ENCODE measurements around the gene CLDN7.

The CLDN7 gene

GRCh38 chr17:7226721-7227710, 35.3 kb downstream of the CLDN7 start:
- no peak for DNase-seq
- in situ Hi-C loops (cut with HindIII; ENCODE audit: low pct_ligation_motif_present, low pct_unique_long_range_greater_than_20kb, low sequenced_read_pairs): no loop called here

DNA sequence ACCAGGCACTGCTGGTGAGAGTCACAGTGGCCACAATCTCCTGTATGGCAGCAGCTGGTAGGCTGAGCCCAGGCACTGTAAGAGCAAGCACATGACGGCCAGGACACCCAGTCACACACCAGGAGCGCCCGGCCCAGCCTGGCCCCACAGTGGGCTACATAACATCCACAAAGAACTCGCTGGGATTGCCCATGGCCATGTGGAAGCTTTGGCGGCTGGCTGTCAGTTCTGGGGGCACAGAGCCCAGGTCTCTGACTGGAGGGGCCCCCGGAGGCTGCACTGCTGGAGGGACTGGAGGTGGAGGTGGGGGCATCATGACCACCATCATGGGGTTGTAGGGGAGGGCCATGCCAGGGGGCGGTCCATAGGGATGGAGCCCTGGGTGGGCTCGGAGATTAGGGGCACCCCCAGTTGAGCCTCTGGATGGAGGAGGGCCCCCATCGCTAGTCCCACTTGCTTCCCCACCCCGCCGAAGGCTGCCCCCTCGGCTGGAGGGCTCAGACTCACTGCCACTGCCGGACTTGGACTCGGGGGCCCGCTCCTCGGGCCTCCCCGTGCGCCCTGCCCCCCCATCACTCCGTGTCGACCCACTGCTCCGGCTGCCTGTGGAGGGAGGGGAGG, 36.5 kb downstream of the CLDN7 start:
- in situ Hi-C loops (cut with HindIII; ENCODE audit: low pct_ligation_motif_present, low pct_unique_long_range_greater_than_20kb, low sequenced_read_pairs): no loop called here
- no peak for DNase-seq

DNA sequence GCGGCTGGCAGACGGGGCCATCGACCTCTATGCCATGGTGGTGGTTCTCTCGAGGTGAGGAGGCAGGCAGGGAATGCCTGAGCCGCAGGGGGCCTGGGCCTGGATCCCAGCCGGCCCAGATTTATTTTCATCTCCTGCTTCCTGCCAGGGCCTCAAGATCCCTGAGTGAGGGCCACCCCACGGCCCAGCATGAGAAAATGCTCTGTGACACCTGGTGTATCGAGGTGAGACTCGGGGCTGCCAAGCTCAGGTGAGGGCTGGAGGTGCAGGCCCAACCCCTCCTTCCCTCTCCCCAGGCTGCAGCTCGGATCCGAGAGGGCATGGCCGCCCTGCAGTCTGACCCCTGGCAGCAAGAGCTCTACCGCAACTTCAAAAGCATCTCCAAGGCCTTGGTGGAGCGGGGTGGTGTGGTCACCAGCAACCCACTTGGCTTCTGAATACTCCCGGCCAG, 37.6 kb downstream of the CLDN7 start:
- DNase-seq: no peak
- in situ Hi-C loops (cut with HindIII; ENCODE audit: low pct_ligation_motif_present, low pct_unique_long_range_greater_than_20kb, low sequenced_read_pairs): no loop called here

DNA sequence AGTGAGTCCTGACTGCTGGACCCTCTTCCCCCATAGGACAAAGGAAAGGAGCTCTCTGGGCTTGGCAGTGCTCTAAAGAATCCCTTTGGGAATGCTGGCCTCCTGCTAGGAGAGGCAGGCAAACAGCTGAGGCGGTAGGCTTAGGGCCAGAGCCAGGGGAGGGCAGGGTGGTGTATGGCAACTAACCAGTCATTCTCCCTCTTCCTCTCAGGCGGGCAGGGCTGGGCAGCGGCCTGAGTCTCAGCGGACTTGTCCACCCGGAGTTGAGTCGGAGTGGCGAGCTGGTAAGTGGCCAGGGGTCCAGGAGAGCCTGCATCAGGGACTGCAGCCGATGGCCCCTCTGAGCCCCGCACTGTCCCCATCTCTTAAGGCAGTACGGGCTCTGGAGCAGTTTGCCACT, 38.2 kb downstream of the CLDN7 start:
- DNase-seq: no peak
- in situ Hi-C loops (cut with HindIII; ENCODE audit: low pct_ligation_motif_present, low pct_unique_long_range_greater_than_20kb, low sequenced_read_pairs): no loop called here

- in situ Hi-C loops (cut with HindIII; ENCODE audit: low pct_ligation_motif_present, low pct_unique_long_range_greater_than_20kb, low sequenced_read_pairs): no loop called here
- no peak for DNase-seq
Observed at GRCh38 chr17:7223375-7223774, 38.9 kb downstream of the CLDN7 start.

DNA sequence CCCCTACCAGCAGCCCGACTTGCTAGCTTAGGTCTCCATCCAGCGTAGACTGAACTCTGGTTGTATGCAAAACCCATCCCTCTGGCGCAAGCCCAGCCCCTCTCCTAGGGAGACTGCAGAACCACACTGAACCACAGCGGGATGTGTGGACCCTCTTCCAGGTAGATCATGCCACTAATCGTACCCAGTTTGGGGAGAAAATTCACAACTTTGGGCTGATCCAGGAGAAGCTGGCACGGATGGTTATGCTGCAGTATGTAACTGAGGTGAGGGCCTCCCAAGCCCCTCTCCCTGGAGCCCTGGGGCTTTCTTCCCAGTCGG, 39.3 kb downstream of the CLDN7 start:
- in situ Hi-C loops (cut with HindIII; ENCODE audit: low pct_ligation_motif_present, low pct_unique_long_range_greater_than_20kb, low sequenced_read_pairs): no loop called here
- no peak for DNase-seq

GRCh38 chr17:7222093-7222971, 39.9 kb downstream of the CLDN7 start:
- in situ Hi-C loops (cut with HindIII; ENCODE audit: low pct_ligation_motif_present, low pct_unique_long_range_greater_than_20kb, low sequenced_read_pairs): no loop called here
- DNase-seq: no peak

DNA sequence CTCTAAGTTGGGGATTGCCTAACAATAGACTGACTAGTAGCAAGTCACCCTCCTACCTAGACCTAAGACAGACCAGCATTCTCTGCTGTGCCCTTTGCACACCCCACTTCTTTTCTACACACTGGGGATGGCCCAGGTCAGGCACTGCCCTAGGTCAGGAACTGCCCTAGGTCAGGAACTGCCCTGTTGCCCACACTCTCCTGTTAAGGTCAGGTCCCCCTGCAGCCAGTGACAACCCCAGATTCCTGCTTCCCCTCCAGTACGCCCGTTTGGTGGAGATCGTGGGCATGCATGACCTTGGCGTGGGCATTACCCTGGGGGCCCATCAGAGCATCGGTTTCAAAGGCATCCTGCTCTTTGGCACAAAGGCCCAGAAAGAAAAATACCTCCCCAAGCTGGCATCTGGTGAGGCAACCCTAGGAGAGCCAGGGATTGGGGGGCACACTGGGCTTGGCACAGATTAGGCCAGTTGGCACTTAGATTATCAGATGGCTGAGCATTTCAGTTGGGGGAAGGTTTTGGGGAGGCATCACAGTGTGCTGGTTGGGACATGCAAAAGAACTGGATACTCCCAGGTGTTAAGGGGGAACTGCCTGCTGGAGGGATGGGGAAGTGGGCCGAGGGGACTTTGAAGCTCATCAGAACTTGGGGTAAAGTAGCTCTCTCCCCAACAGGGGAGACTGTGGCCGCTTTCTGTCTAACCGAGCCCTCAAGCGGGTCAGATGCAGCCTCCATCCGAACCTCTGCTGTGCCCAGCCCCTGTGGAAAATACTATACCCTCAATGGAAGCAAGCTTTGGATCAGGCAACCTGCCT, 40.8 kb downstream of the CLDN7 start:
- no peak for DNase-seq
- in situ Hi-C loops (cut with HindIII; ENCODE audit: low pct_ligation_motif_present, low pct_unique_long_range_greater_than_20kb, low sequenced_read_pairs): no loop called here

DNA sequence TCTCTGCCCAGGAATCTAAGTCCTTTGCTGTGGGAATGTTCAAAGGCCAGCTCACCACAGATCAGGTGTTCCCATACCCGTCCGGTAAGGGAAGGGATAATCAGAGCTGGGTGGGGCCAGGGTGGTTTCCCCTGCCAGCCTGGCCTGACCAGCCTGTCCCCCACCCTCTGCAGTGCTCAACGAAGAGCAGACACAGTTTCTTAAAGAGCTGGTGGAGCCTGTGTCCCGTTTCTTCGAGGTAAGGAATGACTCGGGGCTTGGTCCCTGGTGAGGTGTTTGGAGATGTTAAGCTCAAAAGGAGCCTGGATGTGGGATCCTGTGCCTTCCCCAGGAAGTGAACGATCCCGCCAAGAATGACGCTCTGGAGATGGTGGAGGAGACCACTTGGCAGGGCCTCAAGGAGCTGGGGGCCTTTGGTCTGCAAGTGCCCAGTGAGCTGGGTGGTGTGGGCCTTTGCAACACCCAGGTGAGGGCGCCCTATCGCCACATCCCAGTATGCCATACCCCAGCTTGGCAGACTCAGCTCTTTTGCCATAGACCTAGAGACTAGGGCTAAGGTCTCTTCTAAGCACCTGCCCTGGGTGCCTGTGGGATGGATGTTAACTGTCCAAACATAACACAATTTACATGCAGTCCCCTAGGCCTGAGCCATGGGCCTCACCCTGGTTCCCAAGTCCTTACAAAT, 41.5 kb downstream of the CLDN7 start:
- peak; percentile 80 for DNase-seq
- in situ Hi-C loops (cut with HindIII; ENCODE audit: low pct_ligation_motif_present, low pct_unique_long_range_greater_than_20kb, low sequenced_read_pairs): no loop called here

GRCh38 chr17:7219812-7220592, 42.3 kb downstream of the CLDN7 start, which contains the start of the genes ACADVL and DLG4:
ACADVL (plus strand) TSS chr17:7219938; CDS start chr17:7219985, 47 bp downstream.
DLG4 (minus strand) TSS chr17:7219836.
- in situ Hi-C loops (cut with HindIII; ENCODE audit: low pct_ligation_motif_present, low pct_unique_long_range_greater_than_20kb, low sequenced_read_pairs): no loop called here
- DNase-seq: peak; percentile 89

- no peak for DNase-seq
- in situ Hi-C loops (cut with HindIII; ENCODE audit: low pct_ligation_motif_present, low pct_unique_long_range_greater_than_20kb, low sequenced_read_pairs): no loop called here
Observed at GRCh38 chr17:7219229-7219811, 43.0 kb downstream of the CLDN7 start.

DNA sequence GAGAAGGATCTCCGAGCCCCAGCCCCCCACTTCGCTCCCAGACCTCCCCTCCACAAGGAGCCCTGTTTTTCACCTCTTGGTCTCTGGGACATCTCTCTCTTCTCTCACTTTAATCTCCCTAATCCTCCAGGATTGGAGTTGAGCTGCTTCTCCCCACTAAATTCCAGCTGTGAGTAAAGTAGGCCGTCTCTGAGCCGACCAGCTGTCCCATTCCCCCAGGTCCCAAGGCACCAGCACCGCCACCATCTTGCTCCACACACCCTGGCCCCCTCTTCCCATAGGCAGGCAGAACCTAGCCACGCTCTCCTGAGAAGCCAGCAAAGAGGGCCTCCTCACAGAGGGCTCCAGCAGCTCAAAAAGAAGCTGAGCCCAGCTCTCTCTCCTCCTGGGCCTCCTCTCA, 43.5 kb downstream of the CLDN7 start:
- no peak for DNase-seq
- in situ Hi-C loops (cut with HindIII; ENCODE audit: low pct_ligation_motif_present, low pct_unique_long_range_greater_than_20kb, low sequenced_read_pairs): no loop called here

- DNase-seq: no peak
- in situ Hi-C loops (cut with HindIII; ENCODE audit: low pct_ligation_motif_present, low pct_unique_long_range_greater_than_20kb, low sequenced_read_pairs): no loop called here
Observed at GRCh38 chr17:7218166-7218565, 44.1 kb downstream of the CLDN7 start.

GRCh38 chr17:7217113-7217987, 44.9 kb downstream of the CLDN7 start:
- DNase-seq: peak; percentile 71
- in situ Hi-C loops (cut with HindIII; ENCODE audit: low pct_ligation_motif_present, low pct_unique_long_range_greater_than_20kb, low sequenced_read_pairs): no loop called here

- no peak for DNase-seq
- in situ Hi-C loops (cut with HindIII; ENCODE audit: low pct_ligation_motif_present, low pct_unique_long_range_greater_than_20kb, low sequenced_read_pairs): no loop called here
Observed at GRCh38 chr17:7216242-7217112, 45.8 kb downstream of the CLDN7 start.
